ENCODE measurements around the gene FETUB.
"Not testable (repeated sequence)": the region's sequence is repeated elsewhere in the genome, so short reads cannot be mapped to it uniquely, and the experiment has no call there.

The FETUB gene

DNA sequence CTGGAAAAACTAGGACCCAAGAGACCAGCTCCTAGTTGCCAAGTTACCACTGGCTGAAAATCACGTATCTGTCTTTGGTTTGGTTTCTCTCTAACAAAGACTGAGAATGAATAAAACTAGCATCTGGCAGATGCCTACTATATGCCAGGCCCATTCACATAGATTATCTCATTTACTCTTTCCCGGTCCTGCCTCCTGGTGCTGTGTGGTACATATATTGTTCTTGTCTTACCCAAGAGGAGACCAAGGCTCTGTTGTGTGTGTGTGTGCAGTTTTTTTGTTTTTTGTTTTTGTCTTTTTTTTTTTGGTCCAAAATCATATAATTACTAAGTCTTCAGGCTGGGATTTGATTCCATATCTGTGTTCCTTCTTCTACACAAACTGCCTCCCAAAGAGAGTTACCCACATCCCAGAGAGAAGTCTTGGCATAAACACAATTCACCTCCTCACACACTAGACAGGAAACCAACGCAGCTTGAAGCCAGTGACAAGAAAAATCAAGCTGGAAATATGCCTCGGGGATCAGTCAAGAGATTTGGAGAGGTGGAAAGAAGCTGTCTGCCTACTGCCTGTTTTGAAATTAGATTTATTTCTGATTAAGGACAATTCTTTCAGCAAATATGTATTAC lies 26.4 kb upstream of the FETUB start:
- in situ Hi-C loops (cut with MboI; ENCODE audit: low sequenced_read_pairs), result no loop called here

DNA sequence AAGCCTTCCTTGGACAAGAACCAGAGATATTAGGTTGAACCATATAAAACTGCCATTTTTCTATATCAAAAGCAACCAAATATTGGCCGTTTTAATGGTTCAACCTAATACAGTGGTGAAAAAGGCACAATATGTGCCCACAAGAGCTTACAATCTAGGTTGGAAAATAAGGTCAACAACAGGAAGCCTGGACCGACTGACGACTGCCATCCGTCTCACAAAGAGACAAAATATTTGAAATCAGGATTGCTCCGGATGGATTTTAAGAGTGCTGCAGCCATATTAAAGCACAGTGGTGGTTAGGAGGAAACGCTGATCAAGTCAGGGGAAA lies 26.0 kb upstream of the FETUB start:
- in situ Hi-C loops (cut with MboI; ENCODE audit: low sequenced_read_pairs), result no loop called here

DNA sequence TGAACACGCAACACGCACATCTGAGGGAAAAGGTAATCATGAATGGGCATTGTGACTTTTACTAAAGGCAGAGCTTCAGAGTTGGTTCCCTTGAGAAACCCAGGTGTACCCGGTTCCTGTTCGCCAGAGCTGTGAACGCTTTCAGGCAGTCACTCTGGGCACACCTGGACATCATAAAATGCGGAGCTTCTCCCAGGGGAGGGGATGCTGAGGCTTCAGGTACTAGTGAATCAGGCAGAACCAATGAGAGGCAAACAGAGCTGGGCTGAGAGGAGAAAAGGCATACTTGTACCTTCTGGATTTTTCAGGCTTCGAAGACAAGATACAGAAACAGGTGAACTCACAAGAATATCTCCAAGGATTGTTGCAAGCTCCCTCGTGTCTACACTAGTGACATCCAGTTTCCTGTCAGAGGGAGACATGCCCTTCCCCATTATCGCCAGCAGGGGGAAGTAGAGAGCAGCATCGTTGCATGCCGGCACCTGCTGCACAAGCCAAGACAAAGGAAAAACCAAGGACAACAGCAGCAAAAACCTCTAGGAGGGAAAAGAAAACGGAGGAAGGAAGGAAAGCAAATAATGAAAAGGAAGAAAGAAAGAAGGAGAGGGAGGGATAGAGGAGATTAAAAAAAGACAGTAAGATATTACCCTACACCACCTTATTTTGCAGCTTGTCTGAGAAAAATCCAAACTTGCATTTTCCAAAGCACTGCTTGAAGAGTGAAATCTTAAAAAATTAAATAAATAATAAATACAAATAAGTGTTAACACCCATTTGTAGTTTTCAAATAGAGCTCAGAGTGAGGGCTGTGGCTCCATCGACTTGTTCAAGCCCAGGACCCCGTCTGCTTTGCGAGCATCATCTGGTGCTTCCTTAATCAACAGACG lies 25.4 kb upstream of the FETUB start:
- in situ Hi-C loops (cut with MboI; ENCODE audit: low sequenced_read_pairs), result no loop called here

DNA sequence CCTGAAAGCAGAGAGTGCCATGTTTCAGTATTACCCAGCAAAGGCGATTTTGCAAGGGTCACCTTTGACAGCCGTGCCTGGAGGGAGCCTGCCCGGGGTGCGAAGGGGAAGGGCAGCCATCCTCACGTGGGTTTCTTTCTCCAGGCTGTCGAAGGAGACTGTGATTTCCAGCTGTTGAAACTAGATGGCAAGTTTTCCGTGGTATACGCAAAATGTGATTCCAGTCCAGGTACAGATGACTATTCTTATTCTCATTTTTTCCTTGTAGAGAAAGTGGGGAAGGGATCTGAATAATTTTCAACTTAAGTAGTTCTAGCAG lies 23.9 kb upstream of the FETUB start:
- in situ Hi-C loops (cut with MboI; ENCODE audit: low sequenced_read_pairs), result no loop called here

DNA sequence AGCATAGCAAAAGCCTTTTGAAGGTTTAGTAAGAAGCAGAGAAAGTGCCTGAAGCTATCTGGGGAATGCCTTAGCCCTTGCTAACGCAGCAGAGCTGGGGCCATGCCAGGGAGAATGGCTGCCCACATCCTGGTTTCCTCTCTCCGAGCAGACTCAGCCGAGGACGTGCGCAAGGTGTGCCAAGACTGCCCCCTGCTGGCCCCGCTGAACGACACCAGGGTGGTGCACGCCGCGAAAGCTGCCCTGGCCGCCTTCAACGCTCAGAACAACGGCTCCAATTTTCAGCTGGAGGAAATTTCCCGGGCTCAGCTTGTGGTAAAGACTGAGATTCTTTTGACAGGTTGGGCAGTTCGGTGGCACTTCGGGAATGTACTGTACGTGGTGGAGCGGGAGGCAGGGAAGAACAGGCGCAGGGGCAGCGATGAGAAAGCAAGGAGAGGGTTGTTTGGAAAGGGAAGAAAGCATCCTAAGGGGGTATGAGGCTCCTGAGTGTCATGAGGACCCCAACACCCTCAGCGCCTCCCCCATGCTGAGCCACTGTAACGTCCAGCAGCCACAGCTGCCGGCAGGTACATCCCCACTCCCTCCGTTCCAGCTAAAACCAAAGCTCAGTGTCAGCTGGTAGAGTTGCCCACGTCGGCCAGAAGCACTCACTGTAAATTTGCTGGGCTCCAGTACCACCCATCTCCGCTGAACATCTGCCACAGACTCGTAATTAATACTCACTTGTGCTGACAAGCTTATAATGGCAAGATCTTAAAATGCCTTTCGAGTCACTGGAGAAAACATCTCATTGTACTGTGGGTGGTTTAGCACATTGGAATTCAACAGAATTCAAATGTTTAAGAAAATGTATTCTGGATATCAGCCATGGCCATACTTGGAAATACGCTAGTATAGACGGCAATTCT lies 22.9 kb upstream of the FETUB start:
- in situ Hi-C loops (cut with MboI; ENCODE audit: low sequenced_read_pairs), result no loop called here

DNA sequence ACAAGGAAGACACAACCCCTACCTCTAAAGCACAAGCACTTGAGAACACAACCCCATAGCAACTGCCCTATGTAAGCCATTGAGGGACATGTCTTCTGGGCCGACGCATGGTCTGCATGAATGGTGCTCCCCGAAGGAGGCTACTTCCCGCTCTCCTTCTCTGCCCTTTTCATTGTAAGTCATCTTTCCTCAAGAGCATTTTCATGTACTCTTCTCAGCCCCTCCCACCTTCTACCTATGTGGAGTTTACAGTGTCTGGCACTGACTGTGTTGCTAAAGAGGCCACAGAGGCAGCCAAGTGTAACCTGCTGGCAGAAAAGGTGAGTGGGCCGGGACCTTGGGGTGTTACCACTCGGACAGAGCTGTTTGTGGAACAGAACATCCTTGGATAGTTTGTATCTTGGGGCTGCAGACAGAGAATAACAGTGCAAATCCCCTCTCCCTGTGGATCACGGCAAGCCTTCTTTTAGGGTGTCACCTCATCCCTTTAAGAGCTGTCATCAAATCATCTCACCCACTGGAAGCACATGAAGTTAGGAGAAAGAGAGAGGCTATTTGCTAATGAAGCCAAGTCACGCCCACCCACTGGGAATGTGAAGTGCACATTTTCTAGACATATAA lies 21.8 kb upstream of the FETUB start:
- in situ Hi-C loops (cut with MboI; ENCODE audit: low sequenced_read_pairs), result no loop called here

DNA sequence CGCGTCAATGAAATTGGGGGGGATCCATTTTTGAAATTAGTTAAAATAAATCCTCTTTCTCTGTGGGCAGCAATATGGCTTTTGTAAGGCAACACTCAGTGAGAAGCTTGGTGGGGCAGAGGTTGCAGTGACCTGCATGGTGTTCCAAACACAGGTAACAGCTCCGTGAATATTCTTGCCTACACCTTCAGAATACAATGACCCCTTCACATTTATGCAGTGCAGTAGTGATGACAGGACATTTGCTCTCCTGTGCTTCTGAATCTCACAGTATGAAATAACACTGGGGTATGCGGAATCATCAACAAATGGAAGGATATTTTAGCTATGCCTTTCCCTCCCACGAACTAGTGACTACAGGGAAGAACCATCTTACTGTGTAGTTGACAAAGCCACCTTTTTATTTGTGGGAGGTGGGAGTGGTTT lies 20.4 kb upstream of the FETUB start:
- in situ Hi-C loops (cut with MboI; ENCODE audit: low sequenced_read_pairs), result no loop called here

DNA sequence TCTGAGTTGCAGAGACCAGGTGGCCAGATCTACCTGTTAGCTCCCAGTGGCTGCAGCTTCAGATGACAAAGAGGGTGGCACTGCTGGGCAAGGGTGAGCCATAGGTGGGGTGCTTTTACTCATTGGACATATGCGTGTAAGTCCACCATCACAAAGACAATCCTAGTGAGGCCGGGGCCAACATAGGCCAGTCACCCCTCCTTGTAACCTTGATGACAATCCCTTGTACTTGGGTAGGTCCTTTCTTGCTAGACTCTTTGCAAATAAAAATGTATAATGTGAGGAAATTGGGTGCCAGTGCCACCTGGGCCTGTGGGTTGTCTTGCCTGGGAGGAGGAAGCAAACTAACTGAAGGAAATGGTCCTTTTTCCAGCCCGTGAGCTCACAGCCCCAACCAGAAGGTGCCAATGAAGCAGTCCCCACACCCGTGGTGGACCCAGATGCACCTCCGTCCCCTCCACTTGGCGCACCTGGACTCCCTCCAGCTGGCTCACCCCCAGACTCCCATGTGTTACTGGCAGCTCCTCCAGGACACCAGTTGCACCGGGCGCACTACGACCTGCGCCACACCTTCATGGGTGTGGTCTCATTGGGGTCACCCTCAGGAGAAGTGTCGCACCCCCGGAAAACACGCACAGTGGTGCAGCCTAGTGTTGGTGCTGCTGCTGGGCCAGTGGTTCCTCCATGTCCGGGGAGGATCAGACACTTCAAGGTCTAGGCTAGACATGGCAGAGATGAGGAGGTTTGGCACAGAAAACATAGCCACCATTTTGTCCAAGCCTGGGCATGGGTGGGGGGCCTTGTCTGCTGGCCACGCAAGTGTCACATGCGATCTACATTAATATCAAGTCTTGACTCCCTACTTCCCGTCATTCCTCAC lies 19.7 kb upstream of the FETUB start:
- in situ Hi-C loops (cut with MboI; ENCODE audit: low sequenced_read_pairs), result no loop called here

DNA sequence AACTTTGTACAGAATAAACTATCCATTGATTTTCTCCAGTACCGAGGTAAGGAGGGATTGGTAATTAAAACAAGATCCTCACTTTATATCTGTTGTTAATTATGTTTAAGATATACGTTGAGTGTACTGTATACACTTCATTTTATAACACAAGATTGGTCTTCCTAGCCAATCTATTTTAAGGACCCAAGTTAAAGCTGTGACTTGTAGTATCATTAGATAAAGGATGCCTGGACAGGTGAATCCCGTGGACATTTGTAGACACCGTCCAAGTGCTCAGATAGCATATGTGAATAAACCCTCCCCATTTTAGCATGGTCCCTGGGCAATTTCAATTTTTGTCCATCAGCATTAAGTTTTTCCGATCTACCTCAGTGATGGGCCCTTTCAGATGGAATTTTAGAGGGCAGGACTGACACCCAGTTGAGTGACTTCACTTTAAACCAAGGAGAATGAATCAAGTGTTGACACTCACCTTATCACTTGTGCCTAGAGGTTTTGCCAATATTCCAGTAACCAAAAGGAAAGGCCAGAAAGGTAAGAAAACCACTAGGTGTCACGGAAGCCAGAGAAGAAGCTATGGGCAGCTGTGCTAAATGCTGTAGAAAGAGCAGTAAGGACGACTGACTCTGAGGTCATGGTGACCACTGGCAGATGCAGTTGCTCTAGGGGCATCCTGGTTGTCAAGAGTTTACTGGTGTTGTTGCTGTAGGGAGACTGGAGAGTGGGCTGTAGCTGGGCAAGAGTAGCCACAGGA lies 18.1 kb upstream of the FETUB start:
- in situ Hi-C loops (cut with MboI; ENCODE audit: low sequenced_read_pairs), result no loop called here

DNA sequence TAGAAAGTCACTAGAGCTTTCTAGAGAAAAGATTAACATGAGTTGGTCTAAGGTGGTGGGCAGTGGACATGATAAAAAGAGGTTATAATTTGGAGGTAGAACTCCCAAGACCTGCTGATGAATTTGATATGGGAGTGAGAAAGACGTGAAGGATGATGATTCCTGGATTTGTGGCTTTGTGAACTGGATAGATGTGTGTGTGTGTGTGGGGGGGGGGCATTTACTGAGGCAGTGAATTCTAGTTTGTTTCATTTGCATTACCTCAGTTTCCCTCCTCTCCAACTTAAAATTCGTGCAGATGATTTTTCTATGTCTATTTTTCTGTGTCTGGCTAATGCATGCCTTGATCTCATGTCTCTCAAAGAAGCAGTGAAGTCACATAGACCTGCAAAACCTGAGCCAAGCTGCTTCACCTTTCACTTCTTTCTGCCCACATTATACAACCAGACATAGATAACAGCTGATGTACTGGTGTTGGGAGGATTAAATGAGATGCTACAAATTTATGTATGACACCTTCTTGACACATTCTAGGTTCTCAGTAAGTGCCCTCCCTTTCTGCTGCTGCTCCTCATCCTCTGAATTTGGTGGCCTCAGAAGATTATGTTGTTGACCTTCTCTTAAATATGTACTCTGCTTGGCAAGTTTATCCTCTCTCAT lies 17.4 kb upstream of the FETUB start:
- in situ Hi-C loops (cut with MboI; ENCODE audit: low sequenced_read_pairs), result no loop called here

DNA sequence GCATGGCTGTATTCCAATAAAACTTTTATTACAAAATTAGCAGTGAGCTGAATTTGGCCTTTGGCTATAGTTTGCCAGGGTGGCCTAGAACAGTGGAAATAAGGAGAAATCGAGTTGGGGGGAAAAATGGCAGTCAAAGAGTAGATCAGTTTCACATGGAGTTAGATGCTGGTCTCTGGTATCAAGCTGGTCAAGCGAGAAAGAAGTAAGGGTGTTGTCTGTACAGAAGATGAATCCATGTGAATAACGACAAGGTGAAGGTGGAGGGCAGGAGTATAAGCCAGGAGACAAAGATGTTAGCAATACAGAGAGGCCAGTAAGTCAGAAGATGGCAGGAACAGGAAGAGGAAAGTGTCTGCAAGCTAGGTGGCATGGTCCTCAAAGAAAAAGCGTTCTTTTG lies 15.6 kb upstream of the FETUB start:
- in situ Hi-C loops (cut with MboI; ENCODE audit: low sequenced_read_pairs), result no loop called here

DNA sequence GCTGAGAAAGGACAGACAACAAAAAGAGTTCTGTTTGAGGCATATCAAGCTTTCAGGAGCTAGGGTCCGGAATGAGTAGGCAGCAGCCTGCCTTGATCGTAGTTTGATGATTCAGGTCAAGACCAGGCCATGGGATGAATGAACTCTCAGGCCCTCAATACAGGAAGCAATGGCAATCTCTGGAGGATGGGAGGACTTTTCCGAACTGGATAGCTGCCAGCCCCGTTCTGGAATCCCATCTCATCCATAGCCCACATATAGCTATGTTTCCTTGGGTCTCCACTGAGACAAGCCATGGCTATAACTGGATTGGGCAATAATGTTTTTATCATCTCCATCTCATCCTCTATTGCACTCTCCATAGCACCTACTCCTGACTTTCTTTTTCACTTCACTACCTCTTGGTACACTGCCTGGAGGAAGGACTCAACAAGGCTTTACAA lies 14.6 kb upstream of the FETUB start:
- in situ Hi-C loops (cut with MboI; ENCODE audit: low sequenced_read_pairs), result no loop called here

DNA sequence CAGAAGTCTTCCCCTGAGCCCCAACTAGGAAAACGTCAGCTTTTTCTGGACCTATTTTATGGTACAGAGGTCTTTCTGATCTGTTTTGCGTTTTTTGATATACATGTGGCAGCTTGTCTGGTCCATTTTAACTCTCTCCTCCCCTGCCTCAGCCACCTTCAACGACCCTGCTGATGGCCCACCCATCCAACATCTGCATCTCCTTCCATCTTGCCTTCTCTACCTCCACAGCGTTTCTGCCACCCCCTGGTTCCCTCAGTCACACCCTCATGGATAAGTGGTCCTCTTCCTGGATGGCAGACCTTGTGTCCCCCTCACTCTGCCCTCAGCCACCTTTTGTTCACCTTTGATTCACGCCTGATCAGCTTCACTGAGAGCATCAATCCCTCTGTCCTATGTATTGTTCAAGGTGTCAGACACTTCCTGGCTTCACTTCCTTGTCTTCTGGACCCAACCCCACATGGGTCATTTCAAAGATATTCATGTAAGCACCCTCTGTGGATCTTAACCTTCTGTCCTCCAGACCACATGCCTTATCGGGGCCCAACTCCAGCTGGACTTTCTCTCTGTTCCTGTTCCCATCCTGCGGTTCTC lies 13.8 kb upstream of the FETUB start:
- in situ Hi-C loops (cut with MboI; ENCODE audit: low sequenced_read_pairs), result no loop called here

DNA sequence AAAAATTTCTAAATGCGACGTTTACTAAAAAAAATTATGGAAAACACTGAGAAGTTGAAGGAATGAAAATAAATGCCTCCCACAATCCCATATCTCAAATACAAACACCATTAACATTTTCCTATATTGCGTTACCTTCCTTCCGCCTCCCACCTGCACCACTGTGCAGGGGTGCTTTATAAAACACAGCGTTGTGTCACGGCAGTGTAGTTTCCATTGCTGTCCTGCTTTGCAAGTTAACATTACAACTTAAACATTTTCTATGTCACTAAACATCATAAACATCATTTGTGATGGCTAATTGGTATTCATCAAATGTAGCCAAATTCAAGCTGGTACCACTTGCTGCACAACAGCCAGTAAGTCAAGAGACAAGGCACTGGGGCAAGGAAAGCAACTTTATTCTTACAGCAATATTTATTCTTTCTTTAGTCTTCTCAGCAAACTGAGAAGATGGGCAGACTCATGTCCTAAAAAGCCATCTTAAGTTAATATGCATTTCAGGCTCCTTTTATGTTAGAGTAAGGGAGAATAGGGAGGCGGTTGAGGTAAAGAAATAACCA lies 12.3 kb upstream of the FETUB start:
- in situ Hi-C loops (cut with MboI; ENCODE audit: low sequenced_read_pairs), result no loop called here

DNA sequence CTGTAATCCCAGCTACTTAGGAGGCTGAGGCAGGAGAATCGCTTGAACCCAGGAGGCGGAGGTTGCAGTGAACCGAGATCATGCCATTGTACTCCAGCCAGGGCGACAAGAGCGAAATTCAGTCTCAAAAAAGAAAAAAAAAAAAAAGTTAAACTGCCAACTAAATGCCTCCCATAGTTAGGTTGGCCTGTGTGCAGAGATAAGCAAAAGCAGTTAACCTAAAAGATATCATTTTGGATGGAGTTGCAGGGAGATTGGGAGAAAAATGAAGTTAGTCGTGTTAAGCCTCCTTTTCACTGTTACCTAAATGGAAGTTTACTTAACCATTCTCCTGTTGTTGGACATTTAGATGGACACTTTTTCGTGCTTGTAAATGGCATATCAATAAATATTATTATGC lies 11.4 kb upstream of the FETUB start:
- in situ Hi-C loops (cut with MboI; ENCODE audit: low sequenced_read_pairs), result no loop called here

DNA sequence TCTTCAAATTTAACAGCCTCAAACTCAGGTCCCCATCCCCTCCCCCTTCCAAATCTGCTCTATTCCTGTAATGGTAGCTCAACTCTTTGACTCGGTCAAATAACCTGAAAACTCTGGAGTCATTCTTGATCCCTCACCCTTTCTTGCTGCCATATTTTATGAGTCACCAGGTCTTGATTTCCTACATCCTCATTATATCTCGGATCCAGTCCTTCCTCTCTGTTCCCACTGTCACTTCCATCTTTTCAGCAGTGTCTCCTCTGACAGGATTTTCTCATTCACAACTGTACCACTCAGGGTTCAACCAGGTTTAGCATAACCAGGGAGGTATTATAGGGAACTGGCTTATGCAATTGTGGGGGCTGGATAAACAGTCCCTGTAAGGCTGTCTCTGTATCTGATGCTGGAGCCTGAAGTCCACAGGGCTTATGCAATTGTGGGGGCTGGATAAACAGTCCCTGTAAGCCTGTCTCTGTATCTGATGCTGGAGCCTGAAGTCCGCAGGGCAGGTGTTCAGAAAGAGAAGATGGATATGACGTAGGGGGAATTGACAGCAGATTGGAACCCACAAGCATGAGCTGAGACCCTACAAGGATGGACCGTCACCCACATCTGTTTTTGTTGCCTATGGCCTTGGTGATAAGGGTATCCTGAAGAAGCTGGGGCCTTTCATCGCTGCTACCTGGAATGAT lies 9.1 kb upstream of the FETUB start:
- in situ Hi-C loops (cut with MboI; ENCODE audit: low sequenced_read_pairs), result no loop called here

DNA sequence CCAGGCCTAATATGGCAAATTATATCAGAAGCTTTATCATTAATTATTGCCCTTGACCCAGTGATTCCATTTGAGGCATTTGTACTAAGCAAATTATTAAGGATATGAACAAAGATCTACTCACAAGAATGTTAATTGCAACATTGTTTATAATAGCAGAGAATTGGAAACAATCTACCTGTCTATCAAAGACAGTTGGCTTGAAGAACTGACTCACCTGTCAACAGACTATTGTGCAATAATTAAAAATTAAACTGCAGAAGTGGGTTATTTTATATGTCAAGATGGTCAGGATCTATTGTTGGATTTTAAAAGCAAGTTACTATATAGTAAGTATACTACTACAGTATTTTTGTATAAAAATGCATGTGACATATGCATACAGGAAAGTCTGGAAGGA lies 6.7 kb upstream of the FETUB start:
- in situ Hi-C loops (cut with MboI; ENCODE audit: low sequenced_read_pairs), result no loop called here

DNA sequence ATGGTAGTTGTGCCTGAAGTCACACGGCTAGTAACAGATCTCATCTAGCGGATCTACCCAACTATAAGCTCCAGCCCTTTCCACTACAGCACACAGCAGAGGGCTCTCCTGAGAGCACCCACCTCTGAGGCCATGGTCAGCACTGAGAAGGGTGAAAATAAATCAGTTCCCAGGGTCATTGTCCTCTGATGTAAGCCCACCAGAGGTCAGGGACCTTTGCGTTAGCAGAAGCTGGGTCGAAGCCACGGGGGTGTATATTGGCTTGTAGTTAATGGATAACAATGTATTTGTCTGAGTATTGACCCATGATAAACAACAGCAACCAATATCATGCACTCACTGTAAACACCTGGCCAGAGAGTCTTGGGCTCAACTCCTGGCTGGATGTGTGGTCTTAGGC lies 6.0 kb upstream of the FETUB start:
- in situ Hi-C loops (cut with MboI; ENCODE audit: low sequenced_read_pairs), result not testable (repeated sequence)
